Measurements from ENCODE around the gene NIPBL. TPM values are rescaled to one million over a fixed set of nuclear protein-coding genes. Genes with fewer than 3 reads are reported as not detected.

Gene NIPBL
- total RNA-seq, result 29.6 TPM

DNA sequence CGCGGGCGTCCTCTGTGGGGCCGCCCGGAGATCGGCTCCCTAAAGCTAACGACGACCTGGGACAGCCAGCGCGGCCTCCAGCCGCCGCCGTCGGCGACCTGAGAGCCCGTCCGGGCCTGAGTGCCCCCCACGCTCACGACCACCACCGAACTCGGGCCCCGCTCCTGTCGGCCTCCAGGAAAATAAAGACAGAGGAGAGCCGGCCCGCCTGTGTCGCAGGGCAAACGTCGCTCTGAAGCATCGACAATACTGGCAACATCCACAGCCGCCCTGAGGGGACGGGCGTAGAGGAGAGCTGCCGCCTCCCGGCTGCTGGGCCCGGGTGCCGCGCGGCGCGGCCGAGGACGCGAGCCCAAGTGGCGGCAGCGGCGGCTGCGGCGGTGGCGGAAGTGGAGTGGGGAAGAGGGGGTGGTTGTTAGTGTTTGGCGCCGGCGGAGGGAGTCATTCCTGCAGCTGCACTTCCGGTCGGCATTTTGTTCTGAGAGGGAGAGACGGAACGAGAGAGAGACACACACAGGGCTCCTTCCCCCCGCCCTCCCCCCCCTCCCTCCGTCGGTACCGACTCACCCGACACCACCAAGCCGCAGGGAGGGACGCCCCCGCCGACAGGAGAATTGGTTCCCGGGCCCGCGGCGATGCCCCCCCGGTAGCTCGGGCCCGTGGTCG lies at the start of gene NIPBL:
Gene NIPBL, plus strand, starts transcription at position 471 of the 666 bp plus-strand sequence. CDS start 76,928 bp downstream, outside the sequence.
- intact Hi-C loops (cut with DNase I), result loop anchor here (2.0 to 5.0 kb wide), 6 partner anchors 71 to 1949 kb away; partner anchors contain the start of genes DNAJC21, NADK2, NUP155 and SKP2
- no peaks in the 10 kb centered on the region for H3K36me3 ChIP-seq
- no peak for TF ChIP-seq CTCF (IDR thresholded peaks at IDR 0.05)
- H3K4me1 ChIP-seq, result peaks cover 4 to 30% of the 10 kb centered on the region in 2 donors
- H3K4me3 ChIP-seq, result peak within 1 kb of the TSS; percentile 87 to 96
- no peaks in the 10 kb centered on the region for H3K9me3 ChIP-seq
- H3K27me3 ChIP-seq, result no peaks in the 10 kb centered on the region
- H3K27ac ChIP-seq, result peak within 1 kb of the TSS; percentile 99 to 100
- peak; percentile 59 to 96 for DNase-seq (ENCODE audit: low spot score in 2 of 2)

GRCh38 chr5:36832274-36832673 lies 44.3 kb upstream of the NIPBL start:
- no peak for TF ChIP-seq CTCF (IDR thresholded peaks at IDR 0.05)
- no peak for DNase-seq (ENCODE audit: low spot score in 2 of 2)
- H3K4me3 ChIP-seq, result no peak overlapping the region
- H3K36me3 ChIP-seq, result no peaks in the 10 kb centered on the region
- intact Hi-C loops (cut with DNase I), result no loop called here
- no peak overlapping the region for H3K27ac ChIP-seq
- H3K9me3 ChIP-seq, result no peaks in the 10 kb centered on the region
- no peaks in the 10 kb centered on the region for H3K4me1 ChIP-seq
- H3K27me3 ChIP-seq, result no peaks in the 10 kb centered on the region

GRCh38 chr5:36836831-36837230 lies 39.7 kb upstream of the NIPBL start:
- intact Hi-C loops (cut with DNase I), result no loop called here
- DNase-seq (ENCODE audit: low spot score in 2 of 2), result no peak
- no peaks in the 10 kb centered on the region for H3K4me1 ChIP-seq
- no peaks in the 10 kb centered on the region for H3K27me3 ChIP-seq
- no peaks in the 10 kb centered on the region for H3K36me3 ChIP-seq
- no peak for TF ChIP-seq CTCF (IDR thresholded peaks at IDR 0.05)
- H3K27ac ChIP-seq, result no peak overlapping the region
- H3K9me3 ChIP-seq, result no peaks in the 10 kb centered on the region
- H3K4me3 ChIP-seq, result no peak overlapping the region

GRCh38 chr5:36839489-36840476 lies 36.8 kb upstream of the NIPBL start:
- Histone ChIP-seq H3K27ac (no peak overlapping the region), H3K27me3 (no peaks in the 10 kb centered on the region), H3K9me3 (no peaks in the 10 kb centered on the region), H3K36me3 (no peaks in the 10 kb centered on the region), H3K4me3 (no peak overlapping the region), H3K4me1 (no peaks in the 10 kb centered on the region)
- no peak for DNase-seq (ENCODE audit: low spot score in 2 of 2)
- intact Hi-C loops (cut with DNase I), result no loop called here
- no peak for TF ChIP-seq CTCF (IDR thresholded peaks at IDR 0.05)

DNA sequence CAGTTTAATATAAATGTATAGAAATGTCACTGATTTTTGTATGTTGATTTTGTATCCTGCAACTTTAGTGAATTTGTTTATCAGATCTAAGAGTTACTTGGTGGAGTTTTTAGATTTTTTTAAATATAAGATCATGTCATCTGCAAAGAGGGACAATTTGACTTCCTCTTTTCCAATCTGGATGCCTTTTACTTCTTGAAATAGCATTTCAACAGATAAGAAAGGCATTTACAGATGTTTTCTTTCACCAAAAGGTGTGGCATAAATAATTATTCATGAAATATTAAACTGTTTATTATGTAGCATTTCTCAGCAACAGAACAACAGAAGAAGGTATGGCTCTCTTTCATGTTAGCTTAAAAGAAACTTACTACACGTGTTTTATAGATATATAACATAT lies 34.9 kb upstream of the NIPBL start:
- no peak overlapping the region for H3K27ac ChIP-seq
- intact Hi-C loops (cut with DNase I), result no loop called here
- no peak overlapping the region for H3K4me3 ChIP-seq
- DNase-seq (ENCODE audit: low spot score in 2 of 2), result no peak
- TF ChIP-seq CTCF (IDR thresholded peaks at IDR 0.05), result no peak
- no peaks in the 10 kb centered on the region for H3K27me3 ChIP-seq
- H3K9me3 ChIP-seq, result no peaks in the 10 kb centered on the region
- H3K36me3 ChIP-seq, result no peaks in the 10 kb centered on the region
- no peaks in the 10 kb centered on the region for H3K4me1 ChIP-seq

Data from ascending aorta (tissue), 2 donors.